Karpas-422 (cell line): ENCODE results near the gene C16orf90. TPM values are rescaled to one million over a fixed set of nuclear protein-coding genes. Genes with fewer than 3 reads are reported as not detected.

Source experiments
- DNase-seq: peaks from one replicate; pipeline ENCODE4 v3.0.0-alpha.2; 2015
- H2AFZ ChIP-seq: fragments of 200-600 bp; sonication (generic); 2 replicates; pipeline ENCODE4 v1.6.1; 2014; ENCODE audit warnings: antibody characterized with exemption, low read length, mixed read lengths
- H3K27ac ChIP-seq: fragments of 200-600 bp; sonication (generic); 2 replicates; pipeline ENCODE4 v1.5.1; 2014; ENCODE audit warnings: mild to moderate bottlenecking, low read length, moderate library complexity
- H3K27me3 ChIP-seq: fragments of 200-600 bp; sonication (generic); 2 replicates; pipeline ENCODE4 v1.6.1; 2014; ENCODE audit warnings: low read length, mixed read lengths
- H3K36me3 ChIP-seq: fragments of 200-600 bp; sonication (generic); 2 replicates; pipeline ENCODE4 v1.6.1; 2014; ENCODE audit warnings: low read length, mixed read lengths; ENCODE audit not compliant: insufficient read depth
- H3K4me1 ChIP-seq: fragments of 200-600 bp; sonication (generic); 2 replicates; pipeline ENCODE4 v1.6.1; 2014; ENCODE audit warnings: mild to moderate bottlenecking, low read length, mixed read lengths
- H3K4me2 ChIP-seq: fragments of 200-600 bp; sonication (generic); 2 replicates; pipeline ENCODE4 v1.6.1; 2014; ENCODE audit warnings: low read length, low read depth, mild to moderate bottlenecking; ENCODE audit not compliant: poor library complexity, severe bottlenecking
- H3K4me3 ChIP-seq: fragments of 200-600 bp; sonication (generic); 2 replicates; pipeline ENCODE4 v1.5.1; 2014; ENCODE audit warnings: mild to moderate bottlenecking, antibody characterized with exemption, low read length, mixed read lengths
- H3K79me2 ChIP-seq: fragments of 200-600 bp; sonication (generic); 2 replicates; pipeline ENCODE4 v1.6.1; 2014; ENCODE audit warnings: mild to moderate bottlenecking, low read length, mixed read lengths
- H3K9ac ChIP-seq: fragments of 200-600 bp; sonication (generic); 2 replicates; pipeline ENCODE4 v1.6.0; 2014; ENCODE audit warnings: low read length
- H3K9me2 ChIP-seq: fragments of 200-600 bp; sonication (generic), shearing (Covaris generic); replicated peaks from 2 replicates; pipeline ENCODE4 v1.6.0; 2014; ENCODE audit warnings: mild to moderate bottlenecking, low read length, moderate library complexity; ENCODE audit not compliant: insufficient read depth
- H3K9me3 ChIP-seq: fragments of 300-700, 200-600 bp; sonication (generic); 2 replicates; pipeline ENCODE4 v1.6.1; 2014; ENCODE audit warnings: low read length, mixed read lengths
- H4K20me1 ChIP-seq: fragments of 200-600 bp; sonication (generic); 2 replicates; pipeline ENCODE4 v1.6.1; 2014; ENCODE audit warnings: mild to moderate bottlenecking, antibody characterized with exemption, low read length, low read depth; ENCODE audit not compliant: insufficient read depth
- total RNA-seq: library from RNA; depleted of rRNA; stranded (reverse); fragments of >200 nt; shearing (Covaris generic); gene quantifications from 2 replicates; pipeline ENCODE4 v1.2.3, GENCODE V29; 2014; ENCODE audit warnings: low replicate concordance

C16orf90 gene
- total RNA-seq, 1 experiment from 2014 or later, result not detected

DNA sequence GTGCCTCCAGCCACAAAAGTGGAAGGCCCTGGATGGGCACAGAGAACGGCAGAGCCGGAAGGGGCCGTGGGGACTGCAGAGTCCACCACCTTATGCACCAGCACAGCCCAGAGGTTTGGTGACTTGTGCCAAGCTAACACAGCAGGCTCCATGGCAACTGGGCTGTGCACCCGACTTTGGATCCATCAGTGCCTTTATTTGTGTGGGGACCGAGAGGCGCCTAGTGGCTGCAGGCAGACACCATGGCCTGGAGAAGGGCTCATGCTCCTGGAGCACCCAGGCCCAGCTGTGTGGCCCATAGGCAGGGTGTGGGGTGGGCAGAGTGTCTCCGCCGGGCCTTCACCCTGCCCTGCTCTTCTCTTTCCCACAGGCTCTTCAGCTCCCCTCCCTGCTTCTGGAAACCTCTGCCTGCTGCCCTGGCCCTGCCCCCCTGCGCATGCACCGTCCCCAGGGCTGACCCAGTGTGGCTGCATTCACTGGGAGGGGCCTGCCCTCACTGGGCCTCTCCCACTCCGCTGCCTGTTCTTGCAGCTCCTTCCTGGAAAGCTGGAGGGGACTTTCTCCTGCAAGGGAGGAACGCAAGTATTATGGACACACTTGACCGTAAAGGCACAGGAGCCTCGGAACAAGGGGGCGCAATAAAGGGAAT lies 10.1 kb downstream of the C16orf90 start:
- peaks cover 3% of the 10 kb centered on the region; the same call in 1 of the 2 replicates for H4K20me1 ChIP-seq
- H3K9me2 ChIP-seq, result no peaks in the 10 kb centered on the region
- no peaks in the 10 kb centered on the region for H3K27me3 ChIP-seq
- H3K4me2 ChIP-seq, result no peak overlapping the region
- no peak overlapping the region for H3K9ac ChIP-seq
- H3K4me3 ChIP-seq, result no peak overlapping the region
- no peak for DNase-seq
- no peak overlapping the region for H2AFZ ChIP-seq
- H3K36me3 ChIP-seq, result peaks cover 5% of the 10 kb centered on the region
- H3K27ac ChIP-seq, result no peak overlapping the region
- H3K79me2 ChIP-seq, result no peaks in the 10 kb centered on the region
- H3K9me3 ChIP-seq, result no peaks in the 10 kb centered on the region
- H3K4me1 ChIP-seq, result no peaks in the 10 kb centered on the region

GRCh38 chr16:3484318-3485096 lies 10.8 kb downstream of the C16orf90 start:
- peaks cover 6% of the 10 kb centered on the region for H3K79me2 ChIP-seq
- no peak overlapping the region for H3K4me2 ChIP-seq
- H3K9me3 ChIP-seq, result no peaks in the 10 kb centered on the region
- no peak overlapping the region for H3K9ac ChIP-seq
- no peaks in the 10 kb centered on the region for H3K27me3 ChIP-seq
- H4K20me1 ChIP-seq, result peaks cover 3% of the 10 kb centered on the region
- no peak overlapping the region for H3K27ac ChIP-seq
- DNase-seq, result no peak
- H3K4me3 ChIP-seq, result no peak overlapping the region
- peaks cover 5% of the 10 kb centered on the region for H3K36me3 ChIP-seq
- no peak overlapping the region for H2AFZ ChIP-seq
- no peaks in the 10 kb centered on the region for H3K4me1 ChIP-seq
- no peaks in the 10 kb centered on the region for H3K9me2 ChIP-seq

- Histone ChIP-seq H3K27ac (no peak overlapping the region), H4K20me1 (peaks cover 8% of the 10 kb centered on the region), H3K4me3 (no peak overlapping the region), H3K27me3 (no peaks in the 10 kb centered on the region), H3K79me2 (peaks cover 19% of the 10 kb centered on the region), H3K4me2 (no peak overlapping the region), H3K36me3 (peaks cover 8% of the 10 kb centered on the region), H3K9me3 (no peaks in the 10 kb centered on the region), H3K9ac (no peak overlapping the region), H3K9me2 (no peaks in the 10 kb centered on the region), H2AFZ (no peak overlapping the region), H3K4me1 (no peaks in the 10 kb centered on the region)
- no peak for DNase-seq
Measured at GRCh38 chr16:3482659-3483241, 12.5 kb downstream of the C16orf90 start.

- Histone ChIP-seq H3K9me2 (no peaks in the 10 kb centered on the region), H3K9me3 (no peaks in the 10 kb centered on the region), H3K36me3 (peaks cover 8% of the 10 kb centered on the region), H3K27me3 (no peaks in the 10 kb centered on the region), H3K4me1 (no peaks in the 10 kb centered on the region), H3K27ac (no peak overlapping the region), H3K9ac (no peak overlapping the region), H3K4me3 (no peak overlapping the region), H3K79me2 (peaks cover 22% of the 10 kb centered on the region), H4K20me1 (peaks cover 8% of the 10 kb centered on the region), H3K4me2 (no peak overlapping the region), H2AFZ (no peak overlapping the region)
- no peak for DNase-seq
Measured at GRCh38 chr16:3481696-3482658, 13.3 kb downstream of the C16orf90 start.

GRCh38 chr16:3480901-3481695 lies 14.2 kb downstream of the C16orf90 start:
- H3K4me1 ChIP-seq, result no peaks in the 10 kb centered on the region
- H3K79me2 ChIP-seq, result peaks cover 31% of the 10 kb centered on the region
- no peak overlapping the region for H3K27ac ChIP-seq
- H2AFZ ChIP-seq, result no peak overlapping the region
- H3K36me3 ChIP-seq, result peaks cover 8% of the 10 kb centered on the region
- no peak overlapping the region for H3K9ac ChIP-seq
- no peak overlapping the region for H3K4me3 ChIP-seq
- H3K27me3 ChIP-seq, result no peaks in the 10 kb centered on the region
- no peak overlapping the region for H3K4me2 ChIP-seq
- H3K9me3 ChIP-seq, result no peaks in the 10 kb centered on the region
- DNase-seq, result no peak
- peaks cover 11% of the 10 kb centered on the region for H4K20me1 ChIP-seq
- H3K9me2 ChIP-seq, result no peaks in the 10 kb centered on the region

GRCh38 chr16:3479654-3480216 lies 15.6 kb downstream of the C16orf90 start:
- no peak overlapping the region for H3K27ac ChIP-seq
- H3K36me3 ChIP-seq, result peaks cover 4% of the 10 kb centered on the region; the same call in 1 of the 2 replicates
- no peaks in the 10 kb centered on the region for H3K27me3 ChIP-seq
- no peak overlapping the region for H3K4me2 ChIP-seq
- H3K4me1 ChIP-seq, result no peaks in the 10 kb centered on the region
- no peaks in the 10 kb centered on the region for H3K9me2 ChIP-seq
- peaks cover 44% of the 10 kb centered on the region for H3K79me2 ChIP-seq
- DNase-seq, result no peak
- no peak overlapping the region for H2AFZ ChIP-seq
- H3K9me3 ChIP-seq, result no peaks in the 10 kb centered on the region
- peaks cover 11% of the 10 kb centered on the region for H4K20me1 ChIP-seq
- no peak overlapping the region for H3K9ac ChIP-seq
- H3K4me3 ChIP-seq, result no peak overlapping the region

- H3K4me2 ChIP-seq, result no peak overlapping the region
- no peak overlapping the region for H3K9ac ChIP-seq
- H3K9me3 ChIP-seq, result no peaks in the 10 kb centered on the region
- no peaks in the 10 kb centered on the region for H3K4me1 ChIP-seq
- H2AFZ ChIP-seq, result no peak overlapping the region
- no peak for DNase-seq
- no peak overlapping the region for H3K4me3 ChIP-seq
- H3K27ac ChIP-seq, result no peak overlapping the region
- no peaks in the 10 kb centered on the region for H3K27me3 ChIP-seq
- H3K79me2 ChIP-seq, result peaks cover 57% of the 10 kb centered on the region
- H3K36me3 ChIP-seq, result peaks cover 3% of the 10 kb centered on the region; the same call in 1 of the 2 replicates
- peaks cover 14% of the 10 kb centered on the region for H4K20me1 ChIP-seq
- H3K9me2 ChIP-seq, result no peaks in the 10 kb centered on the region
Measured at GRCh38 chr16:3478242-3478925, 16.9 kb downstream of the C16orf90 start.
